ENCODE results near the gene INHBB.

The INHBB gene

DNA sequence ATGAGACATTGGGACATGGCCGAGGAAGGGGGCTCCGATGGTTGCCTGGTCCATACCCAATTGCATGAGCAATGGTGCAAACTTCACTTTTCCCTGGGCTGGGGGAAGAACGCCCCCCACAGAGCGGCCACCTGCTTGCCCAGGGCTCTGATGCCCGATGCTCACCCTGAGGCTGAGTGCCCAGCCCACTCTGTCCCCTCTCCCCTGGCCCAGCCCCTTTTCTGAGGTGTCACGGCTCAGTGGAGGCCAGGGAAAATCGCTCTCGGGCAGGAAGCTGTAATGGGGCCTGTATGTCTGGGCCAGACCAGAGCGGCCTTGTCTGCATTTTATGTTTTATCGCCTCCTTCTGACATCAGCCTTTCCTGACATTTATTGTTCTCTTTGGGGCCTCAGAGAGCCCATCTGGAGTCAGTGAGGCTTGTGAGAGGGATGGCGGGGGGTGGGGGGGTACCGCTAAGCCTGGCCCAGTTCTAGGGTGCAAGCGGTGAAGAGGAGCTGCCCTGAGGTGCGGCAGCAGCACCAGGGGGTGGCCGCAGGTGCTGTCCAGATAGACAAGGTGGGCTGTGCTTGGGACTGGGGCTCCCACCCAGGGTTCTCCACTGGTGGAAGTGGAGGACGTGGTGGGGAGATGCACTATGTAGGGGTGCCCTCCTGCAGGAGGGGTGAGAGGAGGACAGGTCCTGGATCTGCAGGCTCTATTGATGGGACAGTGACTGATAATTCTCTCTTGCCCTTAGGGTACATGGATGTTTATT, 46.2 kb downstream of the INHBB start:
- in situ Hi-C loops (cut with MboI; ENCODE audit: low sequenced_read_pairs, unreplicated experiment) = no loop called here
- no peak for DNase-seq (ENCODE audit: low spot score)
- TF ChIP-seq, protein P1, sequence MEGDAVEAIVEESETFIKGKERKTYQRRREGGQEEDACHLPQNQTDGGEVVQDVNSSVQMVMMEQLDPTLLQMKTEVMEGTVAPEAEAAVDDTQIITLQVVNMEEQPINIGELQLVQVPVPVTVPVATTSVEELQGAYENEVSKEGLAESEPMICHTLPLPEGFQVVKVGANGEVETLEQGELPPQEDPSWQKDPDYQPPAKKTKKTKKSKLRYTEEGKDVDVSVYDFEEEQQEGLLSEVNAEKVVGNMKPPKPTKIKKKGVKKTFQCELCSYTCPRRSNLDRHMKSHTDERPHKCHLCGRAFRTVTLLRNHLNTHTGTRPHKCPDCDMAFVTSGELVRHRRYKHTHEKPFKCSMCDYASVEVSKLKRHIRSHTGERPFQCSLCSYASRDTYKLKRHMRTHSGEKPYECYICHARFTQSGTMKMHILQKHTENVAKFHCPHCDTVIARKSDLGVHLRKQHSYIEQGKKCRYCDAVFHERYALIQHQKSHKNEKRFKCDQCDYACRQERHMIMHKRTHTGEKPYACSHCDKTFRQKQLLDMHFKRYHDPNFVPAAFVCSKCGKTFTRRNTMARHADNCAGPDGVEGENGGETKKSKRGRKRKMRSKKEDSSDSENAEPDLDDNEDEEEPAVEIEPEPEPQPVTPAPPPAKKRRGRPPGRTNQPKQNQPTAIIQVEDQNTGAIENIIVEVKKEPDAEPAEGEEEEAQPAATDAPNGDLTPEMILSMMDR (IDR thresholded peaks at IDR 0.05; ENCODE audit: borderline replicate concordance, control extremely low read depth, extremely low read depth, insufficient read depth, missing control alignments) = no peak

DNA sequence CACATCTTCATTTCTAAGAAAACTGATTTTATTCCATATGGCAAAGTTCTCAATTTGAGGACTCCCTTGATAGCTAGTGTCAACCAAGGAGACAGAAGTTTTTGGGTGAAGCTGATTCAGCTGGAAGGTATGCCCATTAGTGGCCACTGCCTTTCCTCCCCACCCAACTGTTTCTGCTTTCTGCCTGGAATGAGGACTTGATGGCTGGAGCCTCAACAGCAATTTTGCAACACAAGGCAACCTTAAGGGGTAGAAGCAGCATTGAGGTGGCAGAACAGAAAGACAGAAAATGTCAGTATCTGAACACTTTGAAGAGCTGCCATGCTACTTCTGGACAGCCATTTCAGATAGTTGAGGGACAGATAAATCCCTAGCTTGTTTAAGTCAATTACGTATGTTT, 47.0 kb downstream of the INHBB start:
- in situ Hi-C loops (cut with MboI; ENCODE audit: low sequenced_read_pairs, unreplicated experiment) = no loop called here

DNA sequence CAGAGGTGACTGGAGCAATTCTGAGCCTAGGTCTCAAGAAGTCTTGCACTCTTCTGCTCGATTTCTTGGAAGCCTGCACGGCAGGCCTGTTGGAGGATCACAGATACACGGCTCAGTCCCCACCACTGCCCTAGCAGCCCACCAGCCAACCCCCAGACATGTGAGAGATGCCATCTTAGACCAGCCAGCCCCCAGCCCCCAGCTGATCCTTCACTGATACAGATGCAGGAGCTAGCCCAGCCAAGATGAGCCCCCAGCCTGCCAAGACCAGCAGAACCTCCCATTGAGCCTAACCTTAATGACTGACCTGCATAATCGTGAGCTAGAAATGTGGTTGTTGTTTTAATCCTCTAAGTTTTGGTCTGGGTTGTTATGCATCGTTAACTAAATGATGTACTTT, 47.5 kb downstream of the INHBB start:
- DNase-seq (ENCODE audit: low spot score) = no peak
- TF ChIP-seq, protein P1 (IDR thresholded peaks at IDR 0.05; ENCODE audit: borderline replicate concordance, control extremely low read depth, extremely low read depth, insufficient read depth, missing control alignments) = no peak
- in situ Hi-C loops (cut with MboI; ENCODE audit: low sequenced_read_pairs, unreplicated experiment) = no loop called here

More for the DNA sequence above, 47.0 kb downstream of the INHBB start:
- TF ChIP-seq, protein P1 (IDR thresholded peaks at IDR 0.05; ENCODE audit: borderline replicate concordance, control extremely low read depth, extremely low read depth, insufficient read depth, missing control alignments) = no peak
- DNase-seq (ENCODE audit: low spot score) = no peak

DNA sequence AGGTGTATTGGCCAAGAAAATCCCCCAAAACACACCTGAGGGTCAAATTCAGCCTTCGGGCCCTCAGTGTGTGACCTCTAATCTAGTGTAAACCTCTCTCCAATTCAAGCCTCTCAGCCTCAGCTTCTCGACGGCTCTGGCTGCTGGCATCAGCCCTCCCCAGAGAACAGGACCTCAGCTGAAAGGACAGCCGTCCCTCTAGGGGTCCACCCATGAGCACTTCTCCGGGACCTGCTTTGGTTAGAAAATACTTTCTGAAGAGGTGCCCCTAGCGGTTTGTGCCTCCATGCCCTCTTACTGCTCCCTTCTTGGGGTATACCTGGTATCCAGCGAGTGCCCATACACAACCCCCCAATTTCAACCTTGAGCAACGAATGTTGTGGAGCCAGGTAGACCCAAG, 48.8 kb downstream of the INHBB start:
- TF ChIP-seq, protein P1 (IDR thresholded peaks at IDR 0.05; ENCODE audit: borderline replicate concordance, control extremely low read depth, extremely low read depth, insufficient read depth, missing control alignments) = no peak
- no peak for DNase-seq (ENCODE audit: low spot score)
- in situ Hi-C loops (cut with MboI; ENCODE audit: low sequenced_read_pairs, unreplicated experiment) = no loop called here

DNA sequence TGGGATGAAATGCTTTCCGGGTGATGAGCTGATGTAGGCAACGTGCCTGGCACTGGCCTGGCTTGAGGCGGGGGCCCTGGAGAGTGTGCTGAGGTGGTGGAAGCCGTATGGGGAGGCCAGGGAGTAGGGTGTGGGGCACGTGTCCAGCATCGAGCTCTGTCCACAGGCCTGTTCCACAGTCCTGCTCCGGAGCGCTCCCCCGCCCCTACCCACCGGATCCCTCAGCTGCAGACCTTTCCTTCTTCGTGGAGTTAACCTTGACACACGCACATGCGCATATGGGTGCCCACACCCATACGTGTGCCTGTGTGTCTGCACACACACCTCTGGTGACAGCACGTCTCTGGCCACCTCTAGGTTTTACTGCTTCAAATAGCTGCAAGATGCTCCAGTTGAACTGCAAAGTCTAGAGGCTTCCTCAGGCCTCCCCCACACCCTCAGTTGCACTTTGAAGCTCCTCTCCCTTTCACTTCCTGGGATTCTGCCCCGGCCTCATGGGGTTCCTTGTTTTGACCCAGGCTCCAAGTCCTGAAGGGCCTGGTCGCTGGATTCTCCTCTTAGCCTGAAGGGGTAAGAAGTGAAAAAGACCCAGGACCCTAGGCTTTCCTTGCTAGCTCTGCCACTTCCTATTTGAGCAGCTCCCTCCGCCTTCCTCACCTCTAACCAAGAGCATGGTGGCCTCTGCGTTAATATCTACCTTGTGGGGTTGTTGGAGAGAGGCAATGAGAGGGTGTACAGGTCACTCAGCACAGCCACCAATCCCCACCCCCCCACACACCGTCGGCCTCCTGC, 49.5 kb downstream of the INHBB start:
- in situ Hi-C loops (cut with MboI; ENCODE audit: low sequenced_read_pairs, unreplicated experiment) = no loop called here
- DNase-seq (ENCODE audit: low spot score) = no peak
- TF ChIP-seq, protein P1 (IDR thresholded peaks at IDR 0.05; ENCODE audit: borderline replicate concordance, control extremely low read depth, extremely low read depth, insufficient read depth, missing control alignments) = no peak

DNA sequence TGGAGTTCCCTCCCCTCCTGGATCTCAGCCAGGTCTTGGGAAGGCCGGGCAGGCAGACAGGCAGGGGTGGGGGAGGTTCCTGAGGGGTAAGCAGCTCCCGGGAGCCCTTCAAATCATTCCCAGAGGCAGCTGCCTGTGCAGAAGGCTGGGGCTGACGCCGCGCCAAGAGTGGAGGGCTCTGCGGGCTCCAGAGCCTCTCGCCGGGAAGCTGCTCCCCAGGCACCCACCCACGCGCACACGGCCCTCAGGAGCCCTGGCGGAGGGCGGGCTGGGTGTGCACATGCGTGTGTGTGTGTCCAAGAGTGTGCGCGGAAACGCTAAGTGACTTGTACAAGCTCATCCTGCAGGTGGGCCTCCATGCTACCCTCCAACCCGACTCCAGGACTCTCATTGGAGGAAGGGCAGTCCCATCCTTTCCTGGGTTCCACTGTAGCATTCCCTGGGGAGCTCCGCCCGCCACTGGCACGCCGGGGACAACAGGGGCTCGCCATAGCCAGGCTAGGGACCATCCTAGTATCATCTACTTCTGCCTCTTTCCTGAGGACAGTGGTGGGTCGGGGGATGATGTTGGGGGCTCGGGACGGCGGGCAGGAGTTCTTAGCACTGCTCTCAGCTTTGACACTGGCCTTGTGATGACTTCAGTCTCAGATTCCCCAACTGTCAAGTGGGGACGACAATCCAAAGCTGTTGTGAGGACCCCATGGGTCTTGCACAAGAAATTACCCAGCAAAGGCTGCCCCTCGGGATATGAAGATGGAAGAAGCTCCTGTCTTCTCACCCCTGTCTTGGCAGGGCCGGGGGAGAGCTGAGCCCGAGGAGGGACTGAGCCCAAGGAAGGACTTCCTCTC, 50.3 kb downstream of the INHBB start:
- in situ Hi-C loops (cut with MboI; ENCODE audit: low sequenced_read_pairs, unreplicated experiment) = no loop called here
- DNase-seq (ENCODE audit: low spot score) = no peak
- TF ChIP-seq, protein P1 (IDR thresholded peaks at IDR 0.05; ENCODE audit: borderline replicate concordance, control extremely low read depth, extremely low read depth, insufficient read depth, missing control alignments) = no peak
